Activated T-cell treated with anti-CD3 and anti-CD28 coated beads for 48 hours (primary cell): ENCODE measurements around the gene BACH2.
"Not testable (repeated sequence)": the region's sequence is repeated elsewhere in the genome, so short reads cannot be mapped to it uniquely, and the experiment has no call there.

ENCODE experiments used
- DNase-seq: peaks from one replicate; pipeline ENCODE4 v3.0.0-alpha.2; 2020; ENCODE audit warnings: low read depth

The BACH2 gene

DNA sequence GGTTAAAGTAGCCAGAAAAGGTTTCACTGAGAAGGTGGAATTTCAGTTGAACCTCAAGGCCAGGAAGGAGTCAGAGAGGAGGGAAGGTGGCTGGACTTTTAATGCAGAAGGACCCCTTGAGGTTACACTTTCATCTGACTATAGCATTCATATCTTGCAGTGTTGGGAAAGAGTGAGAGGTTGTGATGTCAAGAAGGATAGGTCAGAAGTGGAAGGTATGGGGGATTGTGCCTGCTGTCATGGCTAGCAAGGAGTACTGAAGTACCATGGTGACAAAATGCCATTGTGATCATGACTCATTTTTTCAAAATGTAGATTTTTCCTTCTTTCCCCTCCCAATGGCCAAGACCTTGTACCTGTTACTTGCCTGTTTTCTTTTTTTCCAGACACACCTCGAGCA lies 5.2 kb upstream of the BACH2 start:
- DNase-seq: no peak

DNA sequence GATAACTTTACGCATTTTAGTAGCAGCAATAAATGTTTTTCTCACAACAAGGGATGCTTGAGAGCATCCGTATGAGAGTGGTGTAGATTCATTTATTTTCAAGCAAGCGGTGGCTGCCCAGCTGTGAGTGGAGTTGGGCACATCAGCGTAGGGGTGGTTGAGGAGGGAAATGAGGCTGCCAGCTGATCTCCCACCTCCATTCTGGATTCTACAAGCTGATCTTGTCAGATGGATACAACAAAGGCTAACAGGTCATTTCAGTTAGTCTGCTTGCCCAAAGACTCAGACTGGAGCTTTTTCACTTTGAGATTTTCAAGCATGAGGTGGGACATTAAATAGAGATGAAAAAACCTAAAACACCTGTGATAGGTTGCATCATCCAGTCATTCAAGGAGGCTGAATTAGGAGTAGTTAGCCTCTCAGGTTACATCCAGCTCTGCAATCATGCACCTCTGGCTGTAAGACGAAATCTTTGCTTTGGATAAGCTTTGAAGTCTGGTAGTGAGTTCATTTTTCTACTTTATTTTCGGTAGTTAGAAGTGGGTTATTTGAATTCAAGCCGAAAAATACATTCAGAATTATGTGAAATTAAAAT lies 1.9 kb upstream of the BACH2 start:
- no peak for DNase-seq

DNA sequence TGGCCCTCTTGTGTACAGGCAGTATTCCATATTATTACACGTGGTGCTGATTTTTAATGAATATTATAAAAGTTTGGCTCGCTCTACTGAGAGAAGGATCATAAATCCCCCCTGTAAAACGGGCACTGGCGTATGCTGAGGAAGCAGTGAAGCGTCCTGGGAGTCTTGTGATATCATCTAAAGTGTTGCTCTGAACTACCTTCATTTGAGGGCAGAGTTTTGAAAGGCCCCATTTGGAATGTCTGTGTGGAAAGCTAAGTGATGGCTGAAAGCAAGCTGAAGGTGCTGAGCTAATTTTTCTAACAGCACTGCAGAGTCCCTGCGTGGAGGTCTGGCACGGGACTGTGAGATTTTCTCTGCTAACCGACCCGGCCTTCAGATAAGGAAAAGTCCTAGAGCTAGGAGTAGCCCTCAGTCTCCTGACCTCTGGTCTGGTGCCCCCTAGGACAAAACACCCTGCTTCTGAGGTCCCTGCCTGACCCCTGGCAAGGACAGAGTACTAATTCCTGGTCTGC lies 1.3 kb upstream of the BACH2 start:
- DNase-seq: no peak

DNA sequence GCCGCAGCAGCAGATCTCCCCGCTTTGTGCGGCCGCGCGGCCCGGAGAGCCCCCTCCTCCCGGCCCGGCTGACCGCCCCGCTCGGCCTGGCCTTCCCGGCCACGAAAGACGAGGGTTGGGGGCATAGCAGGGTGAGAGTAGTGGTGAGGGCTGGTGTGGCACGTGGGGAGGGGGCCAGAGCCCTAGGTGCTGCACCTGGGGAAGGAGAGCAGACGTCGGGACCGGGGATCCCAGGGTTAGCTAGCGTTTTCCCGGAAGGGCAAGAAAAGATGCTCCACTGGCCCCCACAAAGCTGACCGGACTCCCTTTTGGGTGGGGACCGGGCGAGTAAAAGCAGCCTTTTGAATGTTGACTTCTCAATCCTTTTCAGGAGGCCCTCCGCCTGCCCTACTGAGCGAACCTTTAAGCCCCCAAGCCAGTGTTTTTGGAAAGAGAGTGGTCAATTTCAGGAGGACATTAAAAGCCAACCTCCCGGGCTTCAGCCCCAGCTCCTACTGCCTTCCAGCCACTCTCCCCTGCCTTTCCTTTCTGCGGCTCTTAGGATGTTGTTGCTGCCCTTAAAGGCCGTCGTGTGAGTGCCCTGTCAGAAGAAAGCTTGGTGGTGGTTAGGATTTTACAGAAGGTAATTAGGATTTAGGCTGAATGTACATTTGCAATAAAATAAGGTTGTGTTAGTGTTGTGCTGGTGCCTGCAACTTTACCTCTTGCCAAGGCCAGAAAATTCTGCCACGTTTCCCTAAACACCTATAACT lies 648 bp upstream of the BACH2 start:
- no peak for DNase-seq

DNA sequence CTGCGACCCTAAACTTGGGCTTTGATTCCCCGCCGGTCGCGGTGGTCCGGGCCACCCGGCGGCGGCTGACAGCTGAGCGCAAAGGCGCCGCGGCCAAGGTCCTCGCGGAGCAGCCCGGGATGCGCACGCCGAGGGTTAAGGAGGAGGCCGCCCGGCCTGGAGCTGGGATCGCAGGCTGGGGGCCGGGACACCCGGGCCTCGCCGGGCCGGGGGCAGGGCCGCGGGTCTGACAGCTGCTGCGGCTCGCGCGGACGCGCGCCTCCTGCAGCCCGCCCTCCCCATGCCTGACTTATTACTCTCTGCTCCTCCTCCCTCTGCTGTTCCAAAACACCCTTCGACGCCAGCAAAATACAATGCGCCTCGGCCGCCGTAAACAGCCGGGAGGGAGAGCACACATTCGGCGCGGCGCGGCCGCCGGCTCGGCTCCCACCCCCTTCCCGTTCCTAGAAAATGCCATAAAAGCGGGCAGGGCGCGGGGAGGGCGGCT lies 746 bp downstream of the BACH2 start:
- DNase-seq: peak; percentile 62

DNA sequence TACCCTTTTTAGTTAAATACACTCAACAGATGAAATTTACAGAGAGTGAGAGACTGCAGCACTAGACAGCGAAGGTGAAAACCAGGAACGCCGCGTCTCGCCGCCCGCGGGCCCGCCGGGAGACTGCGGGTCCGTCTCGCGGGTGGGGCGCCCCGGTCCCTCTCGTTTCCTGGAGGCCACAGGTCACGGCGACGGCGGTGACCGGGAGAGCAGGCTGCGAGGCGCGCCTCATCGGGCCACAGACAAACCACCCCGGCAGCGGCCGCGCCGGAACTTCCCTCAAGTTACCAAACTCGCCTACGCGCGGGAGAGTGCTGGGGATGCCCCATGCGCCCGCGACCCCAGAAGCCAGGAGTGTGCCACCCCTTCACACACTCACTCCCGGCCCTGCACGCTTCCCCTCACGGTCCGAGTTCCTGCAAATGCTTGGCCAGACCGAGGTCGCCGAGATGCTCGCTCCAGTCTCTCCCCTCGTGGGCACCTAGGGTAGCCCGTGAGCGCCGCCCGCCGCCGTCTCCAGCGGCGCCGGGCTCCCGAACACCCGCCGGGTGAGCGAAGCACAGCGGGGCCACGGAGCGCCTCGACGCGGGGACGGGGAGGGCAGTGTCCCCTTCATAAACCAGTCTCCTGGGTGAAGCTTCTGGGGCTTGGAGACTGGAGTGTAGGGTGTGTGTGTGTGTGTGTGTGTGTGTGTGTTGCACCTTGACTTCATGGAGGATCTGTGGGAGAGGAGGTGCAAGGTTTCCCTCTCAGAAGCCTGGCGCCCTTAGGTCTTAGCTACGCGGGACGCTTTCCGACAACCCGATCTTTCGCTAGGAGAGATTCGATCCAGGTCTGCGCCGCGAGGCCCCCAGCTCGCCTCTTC lies 1.4 kb downstream of the BACH2 start:
- peak; percentile 76 for DNase-seq

DNA sequence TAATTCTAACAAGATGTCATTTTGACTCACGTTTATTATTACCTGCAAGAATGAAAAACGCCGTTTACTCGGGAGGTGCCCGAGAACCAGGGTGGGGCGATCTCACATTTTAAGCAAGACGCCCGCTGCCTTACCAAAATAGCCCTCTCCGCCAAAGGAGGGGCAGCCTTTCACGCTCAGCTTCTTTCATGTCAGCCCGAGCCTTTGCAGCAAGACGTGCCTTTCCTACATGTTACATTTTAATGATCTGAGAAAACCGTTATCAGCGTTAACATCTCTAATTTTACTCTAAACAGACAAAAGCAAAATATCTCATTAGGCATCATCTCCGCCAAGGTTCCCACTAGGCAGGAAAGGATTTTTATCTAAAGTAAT lies 2.0 kb downstream of the BACH2 start:
- DNase-seq: no peak

DNA sequence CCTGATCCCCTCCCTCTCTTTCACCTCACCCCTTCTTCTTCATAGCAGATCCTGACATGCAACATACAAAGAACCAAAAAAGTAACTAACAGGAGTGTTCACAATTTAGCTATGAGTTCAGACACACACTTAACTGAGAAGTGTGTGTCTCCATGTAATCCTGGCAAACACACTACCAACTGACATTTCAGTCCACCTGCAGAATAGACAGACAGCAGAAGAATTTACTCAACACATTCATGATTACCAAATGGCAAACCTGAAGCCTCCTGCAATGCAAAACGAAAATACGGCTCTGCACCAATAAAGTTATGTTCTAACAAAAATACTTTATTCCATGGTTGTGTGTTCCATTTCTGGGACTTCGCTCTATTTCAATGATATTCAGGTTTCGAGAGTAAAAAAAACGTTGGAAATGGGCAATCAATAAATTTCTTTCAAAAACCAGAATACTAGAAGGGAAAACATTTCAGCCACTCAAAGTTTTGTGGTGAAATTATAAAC lies 2.6 kb downstream of the BACH2 start:
- DNase-seq: no peak

DNA sequence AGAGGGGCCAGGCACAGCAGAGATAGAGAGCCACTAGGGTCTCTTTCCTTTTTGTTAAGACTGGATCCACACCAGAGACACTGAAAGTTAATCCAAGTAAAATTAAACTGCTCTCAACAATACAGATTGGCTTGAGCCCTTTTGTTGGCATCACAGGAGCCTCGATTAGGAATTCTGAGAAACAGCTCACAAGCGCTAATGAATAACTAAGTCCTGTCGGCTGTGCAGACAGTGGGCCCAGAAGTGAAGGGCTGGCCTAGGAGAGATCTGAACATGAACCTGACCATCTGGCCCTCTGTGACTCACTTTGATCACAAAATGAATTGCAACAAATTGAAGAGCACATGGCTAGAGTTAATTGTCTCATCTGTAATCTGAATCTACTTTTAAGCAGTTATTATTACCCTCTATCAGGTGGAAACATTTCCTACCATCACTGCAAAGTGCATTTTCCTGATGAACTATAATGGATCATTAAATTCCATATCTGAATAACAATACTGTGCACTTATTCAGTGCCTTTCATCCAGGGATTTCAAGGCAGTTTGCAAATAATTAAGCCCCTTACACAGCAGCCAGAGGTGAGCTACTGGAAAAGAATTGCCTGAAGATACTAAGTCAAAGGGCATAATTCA lies 3.2 kb downstream of the BACH2 start:
- no peak for DNase-seq

DNA sequence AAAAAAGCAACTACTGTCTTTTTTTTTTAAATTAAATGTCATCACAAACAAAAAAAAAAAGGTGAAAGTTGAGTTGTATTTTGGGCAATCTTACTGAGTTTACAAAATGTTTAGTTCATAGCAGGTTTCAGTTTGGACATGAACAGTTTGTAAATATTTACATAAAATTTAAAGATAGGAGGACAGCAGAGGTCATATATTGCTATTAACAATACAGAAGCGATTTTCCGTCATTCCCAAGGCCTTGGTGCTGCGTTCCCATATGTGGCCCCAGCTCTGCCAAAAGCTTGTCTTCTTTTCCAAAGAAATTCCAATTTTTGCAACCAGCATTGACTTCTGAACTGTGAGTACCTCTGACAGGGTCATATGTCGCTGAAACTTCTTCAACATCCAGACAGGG lies 5.1 kb downstream of the BACH2 start:
- DNase-seq: no peak

DNA sequence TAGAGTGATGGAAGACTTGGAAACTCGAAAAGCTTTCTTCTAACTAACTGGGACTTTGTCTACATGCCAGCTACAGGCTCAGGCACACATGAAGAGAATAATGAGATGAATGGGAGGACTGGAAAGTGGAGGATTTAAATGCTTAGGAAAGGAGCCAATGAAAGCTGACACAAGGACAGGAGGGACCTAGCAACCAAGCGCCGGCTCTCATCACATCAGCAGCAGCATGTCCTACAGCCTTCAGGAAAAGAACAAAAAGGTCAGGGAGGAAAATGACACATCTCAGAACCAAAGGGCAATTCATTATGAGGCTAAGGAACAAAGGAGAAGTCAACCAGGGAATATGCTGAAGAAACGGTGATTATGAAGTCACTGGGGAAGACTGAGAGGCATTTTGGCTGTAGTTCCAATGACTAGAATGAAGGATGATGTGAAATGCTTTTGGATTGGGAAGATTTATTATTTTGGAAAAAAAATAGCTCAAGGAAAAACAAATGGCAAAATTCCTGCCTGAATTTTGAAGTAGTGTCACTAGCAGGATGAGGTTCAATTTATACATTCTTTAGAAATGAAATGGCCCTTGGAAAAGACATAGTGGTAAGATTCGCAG lies 5.7 kb downstream of the BACH2 start:
- no peak for DNase-seq

DNA sequence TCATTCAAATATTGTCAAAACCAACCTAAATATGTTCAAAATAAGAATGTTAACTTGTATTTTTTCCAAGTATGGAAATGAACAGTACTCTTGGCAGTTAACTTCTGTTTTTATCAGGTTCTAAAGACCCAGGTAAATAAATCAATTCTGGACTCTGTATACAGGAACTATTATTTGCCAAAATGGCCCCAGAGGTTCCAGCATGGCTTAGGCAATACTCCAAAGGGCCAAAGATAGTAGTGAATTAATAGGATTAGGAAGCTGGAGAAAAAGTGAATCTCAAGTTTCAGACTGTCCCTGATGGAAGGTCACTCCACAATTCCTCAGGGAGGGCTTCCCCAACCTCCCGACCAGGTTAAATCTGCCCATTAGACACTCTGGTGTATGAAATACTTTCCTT lies 6.7 kb downstream of the BACH2 start:
- DNase-seq: no peak

DNA sequence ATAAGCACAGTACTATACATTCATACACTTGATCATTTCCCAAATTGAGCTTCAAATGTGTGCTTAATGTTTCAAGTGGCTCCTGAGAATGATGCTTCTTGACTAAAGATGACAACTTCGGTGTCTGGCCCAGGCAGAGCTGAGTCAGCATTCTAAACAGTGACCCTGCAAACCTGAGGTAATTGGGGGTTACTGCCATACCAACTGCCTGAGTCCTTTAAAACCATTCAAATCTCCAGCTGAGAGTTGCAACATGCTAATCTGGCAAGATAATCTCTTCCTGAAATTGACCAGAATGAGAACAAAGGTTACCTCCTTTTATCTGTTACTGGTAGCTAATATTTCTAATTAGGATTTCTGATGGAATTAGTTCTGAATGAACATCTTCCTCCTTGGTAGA lies 8.2 kb downstream of the BACH2 start:
- DNase-seq: no peak

DNA sequence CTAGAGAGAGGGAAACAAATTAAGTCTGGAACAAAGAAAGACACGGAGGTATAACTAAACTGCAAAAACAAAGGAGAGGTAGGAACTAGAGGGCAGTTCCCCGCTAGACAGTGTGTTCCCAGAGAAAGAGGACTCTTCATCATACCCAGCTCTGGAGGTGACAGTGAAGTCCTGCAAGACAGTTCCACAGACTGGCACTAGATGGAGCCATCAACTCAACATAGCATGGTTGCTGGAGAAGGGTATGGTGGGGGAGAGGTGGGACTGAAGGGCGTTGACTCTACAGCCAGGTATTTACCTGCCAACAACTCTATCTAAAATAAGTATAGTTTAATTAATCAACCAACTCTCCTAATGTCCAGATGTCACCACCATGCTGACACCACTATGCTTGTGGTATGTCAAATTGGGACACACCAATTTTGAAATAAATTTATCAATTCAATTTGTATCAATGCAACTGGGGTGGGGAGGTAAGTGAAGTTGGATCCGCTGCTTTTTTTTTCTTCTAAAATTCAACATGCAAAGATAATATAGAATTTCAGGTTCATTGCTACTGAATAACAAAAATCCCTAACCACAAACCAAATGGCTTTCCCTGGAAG lies 9.7 kb downstream of the BACH2 start:
- peak; percentile 67 for DNase-seq

DNA sequence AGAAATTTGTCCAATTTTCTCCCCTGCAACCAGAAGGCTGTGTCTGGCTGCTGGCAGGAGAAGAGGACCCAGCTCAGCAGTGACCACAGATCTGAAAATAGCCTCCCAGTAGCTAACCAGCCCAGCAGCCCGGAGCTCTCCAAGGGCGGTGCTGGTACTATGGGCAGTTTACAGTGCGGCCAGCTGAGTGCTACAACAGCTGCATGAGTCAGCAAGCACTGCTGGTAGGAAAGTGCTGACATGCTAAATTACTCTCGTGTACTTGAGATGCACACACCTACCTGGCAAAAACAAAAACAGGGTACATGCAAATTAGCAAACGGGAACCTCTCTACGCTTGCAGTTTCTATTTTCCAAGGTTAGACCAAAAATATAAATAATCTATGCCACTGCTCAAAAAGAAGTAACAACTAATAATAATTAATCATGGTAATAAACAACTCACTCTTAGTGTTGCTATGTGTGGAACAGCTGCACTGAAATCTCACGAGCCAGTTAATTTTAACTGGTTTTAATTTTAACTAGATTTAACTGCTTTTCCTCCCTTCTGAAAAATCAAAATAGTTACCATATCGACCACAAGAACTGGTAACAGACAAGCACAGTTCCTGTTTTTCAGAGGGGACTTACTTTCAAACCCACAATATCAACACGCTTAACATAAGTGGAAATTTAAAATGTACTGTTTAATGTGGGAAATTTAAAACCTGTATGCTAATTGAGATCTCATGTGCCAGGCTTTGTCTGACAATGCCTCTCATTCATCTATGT lies 10.8 kb downstream of the BACH2 start:
- DNase-seq: peak; percentile 41

DNA sequence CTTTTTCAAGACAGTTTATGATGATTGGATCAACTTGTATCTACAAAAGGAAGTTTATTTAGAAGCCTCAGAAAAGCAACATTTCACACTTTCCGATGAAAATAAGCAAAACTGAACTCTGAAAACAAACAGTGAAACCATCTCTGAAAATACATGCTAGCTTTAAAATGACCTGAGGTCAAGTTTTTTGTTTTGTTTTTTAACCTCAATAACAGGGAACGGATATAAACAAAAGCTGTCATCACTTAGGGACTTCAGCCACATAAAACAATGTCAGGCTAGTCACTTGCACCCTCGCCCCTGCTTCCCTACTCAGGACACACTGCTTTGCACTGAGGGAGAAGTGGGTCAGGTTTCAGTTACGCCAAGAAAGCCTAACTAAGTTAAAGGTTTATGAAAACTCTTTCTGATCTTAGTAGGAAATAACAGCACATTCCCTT lies 11.6 kb downstream of the BACH2 start:
- DNase-seq: no peak

DNA sequence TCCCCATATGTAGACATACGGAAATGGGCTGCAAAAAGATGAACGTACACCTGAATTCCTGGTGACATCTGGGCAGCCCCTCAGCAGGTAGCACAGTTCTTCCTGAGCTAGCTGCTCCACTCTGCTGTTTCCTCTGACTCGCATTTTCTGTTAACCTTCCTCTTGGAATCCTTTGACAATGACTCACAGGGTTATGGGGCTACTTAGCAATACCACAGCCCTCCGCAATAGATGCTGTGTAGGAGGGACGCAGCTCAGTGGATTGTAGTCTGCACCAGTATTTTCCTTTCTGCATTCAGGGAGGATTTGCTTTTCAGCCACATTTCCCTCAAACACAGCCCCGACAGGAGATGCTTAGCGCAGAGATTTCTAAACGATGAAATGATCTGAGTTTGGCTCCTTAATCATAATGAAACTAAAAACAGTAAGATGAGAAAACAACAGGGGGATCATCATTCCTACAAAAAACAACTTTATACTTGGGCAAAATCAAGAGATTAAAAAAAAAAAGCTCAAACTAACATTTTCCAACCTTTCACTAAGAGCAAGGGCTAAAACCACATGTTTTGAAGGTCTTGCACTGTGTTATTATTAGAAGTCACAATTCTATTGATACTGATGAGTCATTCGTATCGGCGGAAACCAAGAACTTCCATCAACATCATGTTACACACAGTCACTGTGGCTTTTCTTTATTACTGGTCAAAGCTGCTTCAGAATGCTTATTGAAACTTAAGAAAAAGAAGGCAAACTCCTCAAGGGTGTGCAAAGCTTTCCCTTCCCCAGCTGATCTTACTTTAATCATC lies 12.2 kb downstream of the BACH2 start:
- peak; percentile 36 for DNase-seq

DNA sequence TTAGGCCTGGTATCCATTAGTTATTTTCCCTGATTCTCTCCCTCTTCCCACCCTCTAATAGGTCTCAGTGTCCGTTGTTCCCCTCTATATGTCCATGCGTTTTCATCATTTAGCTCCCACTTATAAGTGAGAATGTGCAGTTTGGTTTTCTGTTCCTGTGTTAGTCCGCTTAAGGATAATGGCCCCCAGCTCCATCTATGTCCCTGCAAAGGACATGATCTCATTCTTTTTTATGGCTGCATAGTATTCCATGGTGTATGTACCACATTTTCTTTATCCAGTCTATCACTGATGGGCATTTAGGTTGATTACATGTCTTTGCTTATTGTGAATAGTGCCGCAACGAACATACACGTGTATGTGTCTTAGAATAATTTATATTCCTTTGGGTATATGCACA lies 14.4 kb downstream of the BACH2 start:
- not testable (repeated sequence) for DNase-seq

DNA sequence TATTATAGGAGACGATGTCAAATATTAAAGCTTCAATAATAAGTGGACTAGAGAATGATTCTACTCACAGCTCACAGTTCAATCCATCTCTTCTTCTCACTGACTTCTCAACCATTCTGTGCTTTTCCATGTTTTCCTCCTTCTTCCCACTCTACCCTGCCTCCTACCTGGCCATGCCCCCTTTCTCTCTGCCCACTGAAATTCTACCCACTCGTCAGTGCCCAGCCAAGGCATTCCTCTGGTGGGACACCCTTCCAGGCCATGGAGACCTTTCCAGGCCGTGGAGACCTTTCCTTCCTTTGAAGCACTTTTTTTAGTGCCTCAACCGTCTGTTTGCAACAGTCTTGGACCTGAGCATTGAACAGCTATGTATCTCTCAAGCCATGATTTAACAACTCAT lies 18.5 kb downstream of the BACH2 start:
- no peak for DNase-seq
